HG02973 (cell line): ENCODE results near the gene CYP27A1.
"Not testable (repeated sequence)": the region's sequence is repeated elsewhere in the genome, so short reads cannot be mapped to it uniquely, and the experiment has no call there.

Experiments
- ATAC-seq: cut with Tn5 transposase; IDR thresholded peaks from one replicate; pipeline ENCODE4 v1.9.1; 2021; ENCODE audit warnings: moderate library complexity; ENCODE audit not compliant: unreplicated experiment

The CYP27A1 gene

GRCh38 chr2:218830526-218831306 lies 48.8 kb downstream of the CYP27A1 start:
- ATAC-seq, result no peak

GRCh38 chr2:218831378-218831990 lies 49.5 kb downstream of the CYP27A1 start, which contains the start of gene PRKAG3:
Gene PRKAG3, minus strand, starts transcription at chr2:218831803.
- ATAC-seq, result no peak

GRCh38 chr2:218832081-218832480 lies 50.1 kb downstream of the CYP27A1 start:
- no peak for ATAC-seq

GRCh38 chr2:218832520-218832919 lies 50.6 kb downstream of the CYP27A1 start:
- ATAC-seq, result no peak

- ATAC-seq, result no peak
These were observed 51.2 kb downstream of the CYP27A1 start for GRCh38 chr2:218833023-218833609.

- ATAC-seq, result no peak
These were observed 52.7 kb downstream of the CYP27A1 start for GRCh38 chr2:218834685-218835084.

GRCh38 chr2:218837495-218837894 lies 55.5 kb downstream of the CYP27A1 start:
- ATAC-seq, result no peak

- ATAC-seq, result no peak
These were observed 57.5 kb downstream of the CYP27A1 start for GRCh38 chr2:218839430-218839829.

GRCh38 chr2:218839888-218840287 lies 57.9 kb downstream of the CYP27A1 start:
- no peak for ATAC-seq

- ATAC-seq, result not testable (repeated sequence)
These were observed 62.4 kb downstream of the CYP27A1 start for GRCh38 chr2:218844334-218844733.

GRCh38 chr2:218846963-218847362 lies 65.0 kb downstream of the CYP27A1 start:
- ATAC-seq, result not testable (repeated sequence)

- no peak for ATAC-seq
These were observed 67.8 kb downstream of the CYP27A1 start for GRCh38 chr2:218849721-218850120.

- ATAC-seq, result no peak
These were observed 68.8 kb downstream of the CYP27A1 start for GRCh38 chr2:218850796-218851195.

- ATAC-seq, result no peak
These were observed 69.3 kb downstream of the CYP27A1 start for GRCh38 chr2:218851286-218851685.

GRCh38 chr2:218852911-218853667 lies 71.1 kb downstream of the CYP27A1 start:
- ATAC-seq, result no peak

GRCh38 chr2:218853766-218854165 lies 71.8 kb downstream of the CYP27A1 start:
- no peak for ATAC-seq

GRCh38 chr2:218854860-218855259 lies 72.9 kb downstream of the CYP27A1 start:
- ATAC-seq, result no peak

- no peak for ATAC-seq
These were observed 73.6 kb downstream of the CYP27A1 start for GRCh38 chr2:218855305-218856166.

GRCh38 chr2:218856167-218856895 lies 74.4 kb downstream of the CYP27A1 start:
- no peak for ATAC-seq

GRCh38 chr2:218856896-218857243 lies 74.9 kb downstream of the CYP27A1 start:
- ATAC-seq, result no peak
